ENCODE measurements around the gene NOTUM. TPM values are rescaled to one million over a fixed set of nuclear protein-coding genes. Genes with fewer than 3 reads are reported as not detected.

NOTUM gene
- total RNA-seq, 1 donor from 2014 or later, result 1.7 TPM

- FAIRE-seq, result no peak
- peaks cover 13% of the 10 kb centered on the region for H3K27me3 ChIP-seq (ENCODE audit: insufficient read depth, low read length)
- H3K9ac ChIP-seq (ENCODE audit: low read length), result no peak overlapping the region
- no peaks in the 10 kb centered on the region for H4K20me1 ChIP-seq (ENCODE audit: insufficient read depth, low read length)
- no peak for DNase-seq (ENCODE audit: low read depth)
- peaks cover 10% of the 10 kb centered on the region for H3K79me2 ChIP-seq (ENCODE audit: insufficient read depth, low read length)
- H3K9me3 ChIP-seq (ENCODE audit: insufficient read depth, low read depth, low read length), result no peaks in the 10 kb centered on the region
- no peak overlapping the region for H3K4me3 ChIP-seq (ENCODE audit: insufficient read depth, low read depth, low read length)
- H3K27ac ChIP-seq (ENCODE audit: low read depth, low read length), result no peak overlapping the region
- H3K4me1 Mint-ChIP-seq (ENCODE audit: low read depth, unreplicated experiment), result peaks cover 2% of the 10 kb centered on the region
- TF ChIP-seq, protein P1, sequence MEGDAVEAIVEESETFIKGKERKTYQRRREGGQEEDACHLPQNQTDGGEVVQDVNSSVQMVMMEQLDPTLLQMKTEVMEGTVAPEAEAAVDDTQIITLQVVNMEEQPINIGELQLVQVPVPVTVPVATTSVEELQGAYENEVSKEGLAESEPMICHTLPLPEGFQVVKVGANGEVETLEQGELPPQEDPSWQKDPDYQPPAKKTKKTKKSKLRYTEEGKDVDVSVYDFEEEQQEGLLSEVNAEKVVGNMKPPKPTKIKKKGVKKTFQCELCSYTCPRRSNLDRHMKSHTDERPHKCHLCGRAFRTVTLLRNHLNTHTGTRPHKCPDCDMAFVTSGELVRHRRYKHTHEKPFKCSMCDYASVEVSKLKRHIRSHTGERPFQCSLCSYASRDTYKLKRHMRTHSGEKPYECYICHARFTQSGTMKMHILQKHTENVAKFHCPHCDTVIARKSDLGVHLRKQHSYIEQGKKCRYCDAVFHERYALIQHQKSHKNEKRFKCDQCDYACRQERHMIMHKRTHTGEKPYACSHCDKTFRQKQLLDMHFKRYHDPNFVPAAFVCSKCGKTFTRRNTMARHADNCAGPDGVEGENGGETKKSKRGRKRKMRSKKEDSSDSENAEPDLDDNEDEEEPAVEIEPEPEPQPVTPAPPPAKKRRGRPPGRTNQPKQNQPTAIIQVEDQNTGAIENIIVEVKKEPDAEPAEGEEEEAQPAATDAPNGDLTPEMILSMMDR (IDR thresholded peaks at IDR 0.05; ENCODE audit: insufficient read depth, low read depth, low read length), result no peak
- TF ChIP-seq EZH2 (IDR thresholded peaks at IDR 0.05; ENCODE audit: insufficient read depth, low read length), result no peak
- H3K4me1 ChIP-seq (ENCODE audit: insufficient read depth, low read length), result peaks cover 6% of the 10 kb centered on the region
- H3K27ac Mint-ChIP-seq (ENCODE audit: unreplicated experiment), result no peak overlapping the region
- no peaks in the 10 kb centered on the region for H3K9me3 Mint-ChIP-seq (ENCODE audit: unreplicated experiment)
- H3K36me3 ChIP-seq (ENCODE audit: insufficient read depth, low read length), result no peaks in the 10 kb centered on the region
- no peak overlapping the region for H3K4me2 ChIP-seq (ENCODE audit: low read length)
- H3K36me3 Mint-ChIP-seq (ENCODE audit: low read depth, unreplicated experiment), result peaks cover 2% of the 10 kb centered on the region
- no peak overlapping the region for H3K4me3 Mint-ChIP-seq (ENCODE audit: unreplicated experiment)
- no peak overlapping the region for H2AFZ ChIP-seq (ENCODE audit: low read depth, low read length)
- H3K27me3 Mint-ChIP-seq (ENCODE audit: low read depth, unreplicated experiment), result peaks cover 12% of the 10 kb centered on the region
Observed at GRCh38 chr17:81940538-81941483, 20.2 kb downstream of the NOTUM start.

GRCh38 chr17:81939881-81940385 is 21.1 kb downstream of the NOTUM start:
- TF ChIP-seq EZH2 (IDR thresholded peaks at IDR 0.05; ENCODE audit: insufficient read depth, low read length), result no peak
- TF ChIP-seq, protein P1 (IDR thresholded peaks at IDR 0.05; ENCODE audit: insufficient read depth, low read depth, low read length), result no peak
- Mint-ChIP-seq H3K9me3 (ENCODE audit: unreplicated experiment) (no peaks in the 10 kb centered on the region), H3K27me3 (ENCODE audit: low read depth, unreplicated experiment) (peaks cover 12% of the 10 kb centered on the region)

More at GRCh38 chr17:81939881-81940385, 21.1 kb downstream of the NOTUM start:
- H3K9ac ChIP-seq (ENCODE audit: low read length), result no peak overlapping the region
- no peak for FAIRE-seq
- no peak overlapping the region for H3K4me3 ChIP-seq (ENCODE audit: insufficient read depth, low read depth, low read length)
- H3K36me3 ChIP-seq (ENCODE audit: insufficient read depth, low read length), result no peaks in the 10 kb centered on the region
- Mint-ChIP-seq H3K4me1 (ENCODE audit: low read depth, unreplicated experiment) (peaks cover 5% of the 10 kb centered on the region), H3K27ac (ENCODE audit: unreplicated experiment) (no peak overlapping the region), H3K36me3 (ENCODE audit: low read depth, unreplicated experiment) (peaks cover 4% of the 10 kb centered on the region), H3K4me3 (ENCODE audit: unreplicated experiment) (no peak overlapping the region)
- peaks cover 6% of the 10 kb centered on the region for H3K4me1 ChIP-seq (ENCODE audit: insufficient read depth, low read length)
- no peak overlapping the region for H2AFZ ChIP-seq (ENCODE audit: low read depth, low read length)
- peaks cover 13% of the 10 kb centered on the region for H3K27me3 ChIP-seq (ENCODE audit: insufficient read depth, low read length)
- peaks cover 18% of the 10 kb centered on the region for H3K79me2 ChIP-seq (ENCODE audit: insufficient read depth, low read length)
- H4K20me1 ChIP-seq (ENCODE audit: insufficient read depth, low read length), result peaks cover 8% of the 10 kb centered on the region
- no peaks in the 10 kb centered on the region for H3K9me3 ChIP-seq (ENCODE audit: insufficient read depth, low read depth, low read length)
- H3K4me2 ChIP-seq (ENCODE audit: low read length), result no peak overlapping the region
- no peak overlapping the region for H3K27ac ChIP-seq (ENCODE audit: low read depth, low read length)
- DNase-seq (ENCODE audit: low read depth), result no peak
